ENCODE data around the gene C13orf42.

C13orf42 gene

GRCh38 chr13:51111174-51111573 lies at the start of gene C13orf42:
Gene C13orf42 (minus strand): TSS chr13:51111274. CDS start chr13:51111209, 65 bp downstream.
- no peak for DNase-seq

- no peak for DNase-seq
Observed at GRCh38 chr13:51158880-51159518, 47.9 kb upstream of the C13orf42 start.

- peak in 1 of 2 experiments; percentile 10 for DNase-seq
Observed at GRCh38 chr13:51158365-51158764, 47.3 kb upstream of the C13orf42 start.

GRCh38 chr13:51156648-51157047 lies 45.6 kb upstream of the C13orf42 start:
- DNase-seq: no peak

- DNase-seq: no peak
Observed at GRCh38 chr13:51155776-51156515, 44.9 kb upstream of the C13orf42 start.

- no peak for DNase-seq
Observed at GRCh38 chr13:51155161-51155560, 44.1 kb upstream of the C13orf42 start.

- no peak for DNase-seq
Observed at GRCh38 chr13:51154029-51154555, 43.0 kb upstream of the C13orf42 start.

GRCh38 chr13:51153527-51153926 lies 42.5 kb upstream of the C13orf42 start:
- DNase-seq: no peak

- DNase-seq: no peak
Observed at GRCh38 chr13:51152701-51153100, 41.6 kb upstream of the C13orf42 start.

GRCh38 chr13:51151463-51151862 lies 40.4 kb upstream of the C13orf42 start:
- DNase-seq: no peak

- peak; percentile 39 to 44 for DNase-seq
Observed at GRCh38 chr13:51148952-51149573, 38.0 kb upstream of the C13orf42 start.

- no peak for DNase-seq
Observed at GRCh38 chr13:51148223-51148951, 37.3 kb upstream of the C13orf42 start.

- no peak for DNase-seq
Observed at GRCh38 chr13:51147732-51148131, 36.7 kb upstream of the C13orf42 start.

GRCh38 chr13:51146667-51147066 lies 35.6 kb upstream of the C13orf42 start:
- no peak for DNase-seq

GRCh38 chr13:51137250-51137649 lies 26.2 kb upstream of the C13orf42 start:
- no peak for DNase-seq

- DNase-seq: no peak
Observed at GRCh38 chr13:51136276-51136980, 25.4 kb upstream of the C13orf42 start.

GRCh38 chr13:51134763-51135365 lies 23.8 kb upstream of the C13orf42 start:
- DNase-seq: no peak

- no peak for DNase-seq
Observed at GRCh38 chr13:51130348-51130747, 19.3 kb upstream of the C13orf42 start.

GRCh38 chr13:51125495-51126226 lies 14.6 kb upstream of the C13orf42 start:
- DNase-seq: peak; percentile 83 to 84

GRCh38 chr13:51122868-51123566 lies 11.9 kb upstream of the C13orf42 start:
- no peak for DNase-seq

GRCh38 chr13:51120873-51121272 lies 9.8 kb upstream of the C13orf42 start:
- peak; percentile 56 to 65 for DNase-seq

Data from Kasumi-1 (cell line).